GM06990 (cell line): ENCODE results near the gene RPS6KC1.
"Not testable (repeated sequence)": the region's sequence is repeated elsewhere in the genome, so short reads cannot be mapped to it uniquely, and the experiment has no call there.

Experiments used
- DNase-seq: peaks from one replicate; pipeline ENCODE4 v3.0.0-alpha.2; 2011; ENCODE audit not compliant: insufficient read length; ENCODE audit errors: extremely low read depth
- H3K27me3 ChIP-seq: replicated peaks from 2 replicates; pipeline ENCODE4 v1.6.0; 2011; ENCODE audit warnings: low read length; ENCODE audit not compliant: control insufficient read depth, insufficient read depth
- H3K36me3 ChIP-seq: 2 replicates; pipeline ENCODE4 v1.5.1; 2011; ENCODE audit warnings: low read length; ENCODE audit not compliant: control insufficient read depth, insufficient read depth
- H3K4me3 ChIP-seq: replicated peaks from 2 replicates; pipeline ENCODE4 v1.5.1; 2011; ENCODE audit warnings: low read depth, mild to moderate bottlenecking, control low read depth, low read length
- CTCF ChIP-seq: IDR thresholded peaks from 2 replicates; pipeline ENCODE4 v1.5.1; 2011; ENCODE audit warnings: low read length, control low read depth, mild to moderate bottlenecking, inconsistent platforms; ENCODE audit not compliant: insufficient read depth, poor library complexity, severe bottlenecking

Gene RPS6KC1

DNA sequence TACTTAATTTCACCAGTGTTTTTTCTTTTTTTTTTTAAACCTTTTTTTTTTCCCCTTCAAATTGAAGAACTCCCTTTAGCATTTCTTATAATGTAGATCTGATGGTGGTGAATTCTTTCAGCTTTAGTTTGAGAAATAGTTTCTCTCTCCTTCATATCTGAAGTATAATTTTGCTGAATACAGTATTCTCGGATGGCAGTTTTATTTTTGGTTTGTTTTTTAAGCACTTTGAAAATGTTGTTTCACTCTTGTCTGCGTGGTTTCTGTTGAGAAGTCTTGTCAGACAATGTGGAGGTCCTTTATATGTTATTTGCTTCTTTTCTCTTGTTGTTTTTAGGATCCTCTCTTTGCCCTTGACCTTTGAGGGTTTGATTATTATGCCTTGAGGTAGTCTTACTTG is 135.1 kb downstream of the RPS6KC1 start:
- H3K36me3 ChIP-seq = no peaks in the 10 kb centered on the region
- no peaks in the 10 kb centered on the region for H3K27me3 ChIP-seq
- H3K4me3 ChIP-seq = no peak overlapping the region
- no peak for DNase-seq
- no peak for TF ChIP-seq CTCF

DNA sequence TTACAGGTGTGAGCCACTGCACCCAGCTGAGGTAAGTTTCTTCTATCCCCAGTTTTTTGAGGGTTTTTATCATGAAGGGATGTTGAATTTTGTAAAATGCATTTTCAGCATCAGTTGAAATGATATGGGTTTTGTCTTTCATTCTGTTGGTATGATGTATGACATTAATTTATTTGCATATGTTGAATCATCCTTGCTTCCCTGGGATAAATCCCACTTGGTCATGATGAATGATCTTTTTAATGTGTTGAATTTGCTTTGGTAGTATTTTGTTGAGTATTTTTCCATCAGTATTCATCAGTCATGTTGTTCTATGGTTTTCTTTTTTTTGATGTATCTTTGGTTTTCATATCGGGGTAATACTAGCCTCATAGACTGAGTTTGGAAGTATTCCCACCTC is 141.0 kb downstream of the RPS6KC1 start:
- no peak overlapping the region for H3K4me3 ChIP-seq
- no peak for TF ChIP-seq CTCF
- no peaks in the 10 kb centered on the region for H3K36me3 ChIP-seq
- DNase-seq = no peak
- H3K27me3 ChIP-seq = no peaks in the 10 kb centered on the region

- no peak for TF ChIP-seq CTCF
- DNase-seq = no peak
- H3K4me3 ChIP-seq = no peak overlapping the region
- H3K27me3 ChIP-seq = no peaks in the 10 kb centered on the region
- no peaks in the 10 kb centered on the region for H3K36me3 ChIP-seq
These were observed 143.3 kb downstream of the RPS6KC1 start for GRCh38 chr1:213194383-213194782.

DNA sequence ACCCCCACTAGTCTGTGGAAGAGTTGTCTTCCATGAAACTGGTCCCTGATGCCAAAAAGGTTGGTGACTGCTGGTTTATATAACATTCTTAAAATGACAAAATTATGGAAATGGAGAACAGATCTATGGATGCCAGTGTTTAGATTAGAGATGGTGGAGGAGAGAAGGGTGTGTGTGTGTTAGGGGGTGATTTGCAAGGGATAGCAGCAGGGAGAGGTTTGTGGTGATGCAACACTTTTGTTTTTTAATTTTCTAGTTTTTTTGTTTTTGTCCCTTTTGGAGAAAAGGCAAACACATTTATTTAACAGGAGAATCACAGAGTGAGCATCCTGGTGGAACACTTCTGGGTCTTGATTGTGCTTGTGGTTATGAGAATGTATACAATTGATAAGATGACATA is 143.8 kb downstream of the RPS6KC1 start:
- H3K4me3 ChIP-seq = no peak overlapping the region
- H3K27me3 ChIP-seq = no peaks in the 10 kb centered on the region
- no peak for TF ChIP-seq CTCF
- no peaks in the 10 kb centered on the region for H3K36me3 ChIP-seq
- no peak for DNase-seq

GRCh38 chr1:213196328-213197054 is 145.4 kb downstream of the RPS6KC1 start:
- not testable (repeated sequence) for H3K36me3 ChIP-seq, H3K27me3 ChIP-seq, H3K4me3 ChIP-seq, DNase-seq

- no peak for TF ChIP-seq CTCF
- DNase-seq = no peak
- no peaks in the 10 kb centered on the region for H3K27me3 ChIP-seq
- H3K4me3 ChIP-seq = no peak overlapping the region
- no peaks in the 10 kb centered on the region for H3K36me3 ChIP-seq
These were observed 149.6 kb downstream of the RPS6KC1 start for GRCh38 chr1:213200630-213201029.
